Fibroblast of lung (primary cell): ENCODE data around the gene VPS13C.

ENCODE experiments used
- EZH2 ChIP-seq: IDR thresholded peaks from 2 replicates; pipeline ENCODE4 v1.5.1; 2012; ENCODE audit warnings: low read length, control low read depth, mild to moderate bottlenecking; ENCODE audit errors: missing control alignments
- TF ChIP-seq, protein P1 (sequence below), 2 donors: IDR thresholded peaks in 1 of 2; conservative IDR thresholded peaks in 1 of 2; 1 replicate in 1 of 2; 2 replicates in 1 of 2; pipeline ENCODE4 v1.5.1; 2011 to 2012; ENCODE audit warnings: low read length in 2 of 2, control low read depth in 1 of 2, inconsistent platforms in 1 of 2, low read depth in 1 of 2, mild to moderate bottlenecking in 1 of 2

DNA sequence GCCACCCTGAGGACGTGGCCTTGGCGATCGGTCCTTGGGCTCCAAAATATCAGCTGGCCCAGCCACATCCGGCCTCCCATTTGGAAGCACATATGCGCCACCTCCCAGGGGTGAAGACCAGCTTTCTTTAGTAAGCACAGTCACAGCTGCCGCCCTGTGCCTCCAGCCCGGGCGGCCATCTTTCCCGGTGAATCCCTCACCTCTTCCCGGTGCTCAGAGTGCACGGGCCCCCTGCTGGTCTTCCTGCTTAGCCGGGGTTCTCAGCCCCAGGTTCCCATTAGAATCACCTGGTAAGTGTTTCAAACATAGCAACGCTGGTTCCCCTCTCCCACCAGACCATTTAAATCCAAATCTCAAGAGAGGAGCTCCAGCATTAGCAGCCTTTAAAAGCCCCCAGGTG lies 232.2 kb downstream of the VPS13C start:
- TF ChIP-seq, protein P1, sequence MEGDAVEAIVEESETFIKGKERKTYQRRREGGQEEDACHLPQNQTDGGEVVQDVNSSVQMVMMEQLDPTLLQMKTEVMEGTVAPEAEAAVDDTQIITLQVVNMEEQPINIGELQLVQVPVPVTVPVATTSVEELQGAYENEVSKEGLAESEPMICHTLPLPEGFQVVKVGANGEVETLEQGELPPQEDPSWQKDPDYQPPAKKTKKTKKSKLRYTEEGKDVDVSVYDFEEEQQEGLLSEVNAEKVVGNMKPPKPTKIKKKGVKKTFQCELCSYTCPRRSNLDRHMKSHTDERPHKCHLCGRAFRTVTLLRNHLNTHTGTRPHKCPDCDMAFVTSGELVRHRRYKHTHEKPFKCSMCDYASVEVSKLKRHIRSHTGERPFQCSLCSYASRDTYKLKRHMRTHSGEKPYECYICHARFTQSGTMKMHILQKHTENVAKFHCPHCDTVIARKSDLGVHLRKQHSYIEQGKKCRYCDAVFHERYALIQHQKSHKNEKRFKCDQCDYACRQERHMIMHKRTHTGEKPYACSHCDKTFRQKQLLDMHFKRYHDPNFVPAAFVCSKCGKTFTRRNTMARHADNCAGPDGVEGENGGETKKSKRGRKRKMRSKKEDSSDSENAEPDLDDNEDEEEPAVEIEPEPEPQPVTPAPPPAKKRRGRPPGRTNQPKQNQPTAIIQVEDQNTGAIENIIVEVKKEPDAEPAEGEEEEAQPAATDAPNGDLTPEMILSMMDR (conservative IDR thresholded peaks at IDR 0.05 in 1 of 2, IDR thresholded peaks at IDR 0.05 in 1 of 2; ENCODE audit: low read depth in 1 of 2, low read length in 2 of 2), result no peak
- TF ChIP-seq EZH2, result no peak
